GM12801 (cell line): ENCODE results near the gene DIP2C.

Source experiments
- CTCF ChIP-seq: IDR thresholded peaks from one replicate; pipeline ENCODE4 v1.5.1; 2011; ENCODE audit warnings: control low read depth; ENCODE audit not compliant: insufficient read length; ENCODE audit errors: extremely low read depth

DIP2C gene

GRCh38 chr10:679556-679955 lies 9.9 kb downstream of the DIP2C start:
- no peak for TF ChIP-seq CTCF

GRCh38 chr10:677750-678661 lies 11.5 kb downstream of the DIP2C start:
- TF ChIP-seq CTCF, result no peak

- no peak for TF ChIP-seq CTCF
These were observed 12.4 kb downstream of the DIP2C start for GRCh38 chr10:677038-677437.

- TF ChIP-seq CTCF, result no peak
These were observed 13.3 kb downstream of the DIP2C start for GRCh38 chr10:676178-676577.

GRCh38 chr10:675532-675931 lies 13.9 kb downstream of the DIP2C start:
- TF ChIP-seq CTCF, result no peak

GRCh38 chr10:673492-673891 lies 16.0 kb downstream of the DIP2C start:
- TF ChIP-seq CTCF, result no peak

GRCh38 chr10:672992-673391 lies 16.5 kb downstream of the DIP2C start:
- no peak for TF ChIP-seq CTCF
